ENCODE results near the gene MYO5B.
"Not testable (repeated sequence)": the region's sequence is repeated elsewhere in the genome, so short reads cannot be mapped to it uniquely, and the experiment has no call there.

Gene MYO5B

DNA sequence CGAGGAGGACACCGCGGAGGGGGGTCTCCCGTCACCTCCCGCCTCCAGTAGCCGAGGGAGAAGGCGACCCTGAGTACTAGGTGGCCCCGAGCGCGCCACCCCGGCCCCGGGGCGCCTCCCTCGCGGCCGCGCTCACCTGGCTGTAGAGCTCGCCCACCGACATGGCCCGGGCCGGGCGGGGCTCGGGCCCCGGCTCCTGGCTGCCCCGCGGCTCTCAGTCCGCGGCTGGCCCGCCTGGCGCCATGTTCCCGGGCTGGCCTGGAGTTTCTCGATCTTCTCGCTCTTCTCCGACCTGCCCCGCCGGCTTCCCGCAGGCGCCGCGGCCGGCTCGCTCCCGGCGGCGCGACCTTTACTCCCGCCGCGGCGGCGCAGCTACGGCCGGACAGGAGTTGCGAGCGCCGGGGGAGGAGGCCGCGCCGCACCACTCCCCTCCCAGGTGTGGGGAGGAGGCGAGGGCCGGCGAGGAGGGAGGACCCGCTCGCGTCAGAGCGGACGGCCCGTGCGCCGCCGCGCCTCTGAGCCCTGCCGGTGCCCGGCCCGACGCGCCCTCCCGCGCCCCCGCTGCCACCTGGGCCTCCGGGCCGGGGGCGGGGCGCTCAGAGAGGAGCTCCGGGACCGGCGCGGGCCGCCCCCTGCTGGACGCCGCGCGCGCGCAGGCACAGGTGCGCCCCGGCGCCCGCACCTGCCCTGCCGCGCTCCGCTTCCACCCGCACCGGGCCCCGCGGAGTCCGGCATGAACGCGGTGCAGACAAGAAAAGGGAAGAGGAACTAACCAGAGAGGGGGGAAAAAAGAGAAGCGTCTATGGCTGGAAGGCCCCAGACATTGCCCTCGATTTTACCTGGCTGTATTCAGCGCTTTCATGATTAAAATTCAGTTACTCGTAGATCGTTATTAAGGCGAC is at the start of gene MYO5B:
Gene MYO5B, minus strand, starts transcription at position 517 of the 902 bp plus-strand sequence. Its CDS starts 354 bp downstream, at position 163.
- H3K9me3 ChIP-seq, result no peaks in the 10 kb centered on the region
- peak; percentile 49 to 81 for DNase-seq (ENCODE audit: low spot score in 2 of 2)
- H3K36me3 ChIP-seq (replicated peaks), result no peaks in the 10 kb centered on the region
- 0 out of 2 replicates have a peak, but pooled peaks cover 2% of the 10 kb centered on the region for H3K27me3 ChIP-seq (ENCODE audit: low read depth)
- H3K4me1 ChIP-seq, result peaks cover 10% of the 10 kb centered on the region
- in situ Hi-C loops (cut with MboI; ENCODE audit: low sequenced_read_pairs), result loop anchor here (5.0 kb wide), 1 partner anchor 138 kb away; no protein-coding TSS in a partner anchor
- peak within 1 kb of the TSS; percentile 62 for H3K4me3 ChIP-seq

GRCh38 chr18:50241768-50242167 is 46.8 kb upstream of the MYO5B start:
- H3K4me3 ChIP-seq; DNase-seq (ENCODE audit: low spot score in 2 of 2): not testable (repeated sequence)

DNA sequence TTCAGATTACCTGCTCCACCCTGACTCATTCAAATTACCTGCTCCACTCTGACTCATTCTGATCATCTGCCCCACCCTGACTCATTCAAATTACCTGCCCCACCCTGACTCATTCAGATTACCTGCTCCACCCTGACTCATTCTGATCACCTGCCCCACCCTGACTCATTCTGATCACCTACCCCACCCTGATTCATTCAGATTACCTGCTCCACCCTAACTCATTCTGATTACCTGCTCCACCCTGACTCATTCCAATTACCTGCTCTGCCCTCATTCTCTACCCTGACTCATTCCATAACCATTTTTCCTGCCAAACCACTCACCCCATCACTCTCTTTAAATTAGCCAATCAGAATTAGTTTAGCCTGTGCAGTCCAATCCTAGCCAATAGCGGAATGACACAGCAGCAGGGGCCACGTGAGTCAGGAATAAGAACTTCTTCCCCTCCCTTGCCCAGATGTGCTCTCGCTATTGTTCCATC is 45.2 kb upstream of the MYO5B start:
- in situ Hi-C loops (cut with MboI; ENCODE audit: low sequenced_read_pairs), result no loop called here
- H3K9me3 ChIP-seq, result peaks cover 2% of the 10 kb centered on the region; the same call in 1 of the 2 replicates
- DNase-seq (ENCODE audit: low spot score in 2 of 2), result no peak
- H3K27me3 ChIP-seq (ENCODE audit: low read depth), result no peaks in the 10 kb centered on the region
- H3K4me3 ChIP-seq, result no peak overlapping the region
- no peaks in the 10 kb centered on the region for H3K4me1 ChIP-seq
- H3K36me3 ChIP-seq (replicated peaks), result no peaks in the 10 kb centered on the region

More at GRCh38 chr18:50241768-50242167, 46.8 kb upstream of the MYO5B start:
- H3K36me3 ChIP-seq (replicated peaks); in situ Hi-C loops (cut with MboI; ENCODE audit: low sequenced_read_pairs); H3K4me1 ChIP-seq; H3K27me3 ChIP-seq (ENCODE audit: low read depth); H3K9me3 ChIP-seq: not testable (repeated sequence)

GRCh38 chr18:50232419-50232818 is 37.5 kb upstream of the MYO5B start:
- Histone ChIP-seq H3K4me3 (no peak overlapping the region), H3K36me3 (replicated peaks) (no peaks in the 10 kb centered on the region), H3K27me3 (ENCODE audit: low read depth) (no peaks in the 10 kb centered on the region), H3K9me3 (no peaks in the 10 kb centered on the region; the same call in 1 of the 2 replicates), H3K4me1 (no peaks in the 10 kb centered on the region)
- in situ Hi-C loops (cut with MboI; ENCODE audit: low sequenced_read_pairs), result no loop called here
- DNase-seq (ENCODE audit: low spot score in 2 of 2), result no peak

DNA sequence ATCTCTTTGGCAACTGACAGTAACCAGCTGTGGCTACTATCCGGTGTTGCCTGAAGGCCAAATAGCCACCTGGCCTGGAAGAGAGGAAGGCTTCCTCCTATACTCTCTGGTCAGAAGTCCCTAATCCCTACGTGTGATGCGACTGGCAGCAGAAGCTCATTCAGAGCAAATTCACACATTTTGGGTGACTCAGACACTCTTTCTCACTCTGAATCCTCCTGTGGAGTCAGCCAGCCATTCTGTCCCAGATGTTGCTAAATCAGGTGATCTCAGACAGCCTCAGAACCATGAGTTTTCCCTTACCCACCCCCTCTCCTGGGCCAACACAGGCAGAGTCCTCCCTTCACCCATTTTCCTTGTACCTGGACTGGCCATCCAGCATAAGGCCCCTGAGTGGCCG is 36.7 kb upstream of the MYO5B start:
- Histone ChIP-seq H3K9me3 (no peaks in the 10 kb centered on the region; the same call in 1 of the 2 replicates), H3K36me3 (replicated peaks) (no peaks in the 10 kb centered on the region), H3K4me1 (no peaks in the 10 kb centered on the region), H3K27me3 (ENCODE audit: low read depth) (no peaks in the 10 kb centered on the region), H3K4me3 (no peak overlapping the region)
- in situ Hi-C loops (cut with MboI; ENCODE audit: low sequenced_read_pairs), result no loop called here
- no peak for DNase-seq (ENCODE audit: low spot score in 2 of 2)

- H3K4me1 ChIP-seq; H3K36me3 ChIP-seq (replicated peaks); DNase-seq (ENCODE audit: low spot score in 2 of 2); H3K4me3 ChIP-seq; in situ Hi-C loops (cut with MboI; ENCODE audit: low sequenced_read_pairs); H3K9me3 ChIP-seq: not testable (repeated sequence)
- peaks cover 13% of the 10 kb centered on the region for H3K27me3 ChIP-seq (ENCODE audit: low read depth)
These were observed 25.3 kb upstream of the MYO5B start for GRCh38 chr18:50220249-50220648.

- in situ Hi-C loops (cut with MboI; ENCODE audit: low sequenced_read_pairs), result loop anchor here (5.0 kb wide), 1 partner anchor 134 kb away; no protein-coding TSS in a partner anchor
- peak; percentile 22 to 35 for DNase-seq (ENCODE audit: low spot score in 2 of 2)
- H3K27me3 ChIP-seq (ENCODE audit: low read depth), result peaks cover 13% of the 10 kb centered on the region
- H3K4me3 ChIP-seq, result no peak overlapping the region
- no peaks in the 10 kb centered on the region for H3K36me3 ChIP-seq (replicated peaks)
- H3K9me3 ChIP-seq, result no peaks in the 10 kb centered on the region; the same call in 1 of the 2 replicates
- no peaks in the 10 kb centered on the region for H3K4me1 ChIP-seq
These were observed 23.7 kb upstream of the MYO5B start for GRCh38 chr18:50218432-50219197.

GRCh38 chr18:50209311-50209710 is 14.4 kb upstream of the MYO5B start:
- in situ Hi-C loops (cut with MboI; ENCODE audit: low sequenced_read_pairs), result loop anchor here (10.0 kb wide), 1 partner anchor 705 kb away; no protein-coding TSS in a partner anchor
- no peaks in the 10 kb centered on the region for H3K36me3 ChIP-seq (replicated peaks)
- no peak overlapping the region for H3K4me3 ChIP-seq
- no peak for DNase-seq (ENCODE audit: low spot score in 2 of 2)
- H3K9me3 ChIP-seq, result no peaks in the 10 kb centered on the region
- no peaks in the 10 kb centered on the region for H3K27me3 ChIP-seq (ENCODE audit: low read depth)
- H3K4me1 ChIP-seq, result no peaks in the 10 kb centered on the region

DNA sequence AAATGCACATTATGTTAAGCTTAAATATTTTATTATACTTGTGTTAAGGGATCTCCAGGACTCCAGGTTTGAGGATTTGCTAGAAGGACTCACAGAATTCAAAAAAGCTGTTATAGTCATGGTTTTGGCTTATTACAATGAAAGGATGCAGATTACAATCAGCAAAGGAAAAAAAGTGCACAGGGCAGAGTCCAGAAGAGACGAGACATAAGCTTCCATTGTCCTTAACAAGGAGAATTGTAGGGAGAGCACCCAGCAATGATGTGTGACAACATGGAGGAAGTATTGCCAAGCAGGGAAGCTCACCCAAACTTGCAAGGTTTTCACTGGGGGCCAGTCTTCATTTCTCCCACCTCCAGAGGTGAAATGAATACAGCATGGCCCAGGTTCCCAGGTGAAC is 12.8 kb upstream of the MYO5B start:
- Histone ChIP-seq H3K36me3 (replicated peaks) (no peaks in the 10 kb centered on the region), H3K9me3 (no peaks in the 10 kb centered on the region), H3K4me1 (no peaks in the 10 kb centered on the region), H3K27me3 (ENCODE audit: low read depth) (no peaks in the 10 kb centered on the region), H3K4me3 (no peak overlapping the region)
- no peak for DNase-seq (ENCODE audit: low spot score in 2 of 2)
- in situ Hi-C loops (cut with MboI; ENCODE audit: low sequenced_read_pairs), result loop anchor here (10.0 kb wide), 1 partner anchor 703 kb away; no protein-coding TSS in a partner anchor

DNA sequence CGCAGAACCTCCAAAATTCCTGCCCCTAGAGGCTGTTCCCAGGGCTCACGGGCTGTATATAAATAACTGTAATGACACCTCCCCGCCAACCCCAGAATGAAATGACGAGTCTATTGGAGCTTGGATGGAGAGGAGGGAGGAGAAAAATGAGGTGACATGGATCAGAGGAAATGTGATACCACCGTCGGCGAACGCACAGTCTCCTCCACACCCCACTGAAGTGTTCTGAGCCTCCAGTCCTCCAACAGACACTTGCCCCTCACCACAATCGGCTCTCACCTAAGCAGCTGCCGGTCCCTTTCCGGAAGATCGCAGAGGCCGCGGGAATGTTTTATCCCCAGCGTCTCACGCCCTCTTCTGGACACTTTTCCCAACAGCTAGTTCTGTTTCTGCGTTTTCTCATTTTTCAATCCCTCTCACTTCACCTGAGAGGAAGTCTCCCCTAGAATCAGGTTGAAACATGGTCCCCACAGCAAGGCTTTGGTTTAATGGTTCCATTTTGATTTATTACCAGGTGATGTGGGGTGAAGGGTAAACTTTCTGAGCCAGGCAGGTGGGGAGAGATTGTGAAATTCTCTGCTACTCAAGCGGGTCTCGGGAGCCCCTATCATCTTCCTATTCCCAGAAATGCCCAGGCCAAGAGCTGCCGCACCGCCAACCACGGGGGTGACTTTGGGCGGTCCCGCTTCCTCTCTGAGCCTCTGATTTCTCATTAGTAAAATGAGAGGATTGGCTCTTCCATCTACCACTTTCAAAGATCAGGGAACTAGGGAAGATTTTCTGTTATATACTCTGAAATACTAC is 9.1 kb upstream of the MYO5B start:
- DNase-seq (ENCODE audit: low spot score in 2 of 2), result peak; percentile 73 to 83
- no peaks in the 10 kb centered on the region for H3K36me3 ChIP-seq (replicated peaks)
- no peak overlapping the region for H3K4me3 ChIP-seq
- 0 out of 2 replicates have a peak, but pooled peaks cover 3% of the 10 kb centered on the region for H3K9me3 ChIP-seq
- H3K4me1 ChIP-seq, result no peaks in the 10 kb centered on the region
- in situ Hi-C loops (cut with MboI; ENCODE audit: low sequenced_read_pairs), result loop anchor here (10.0 kb wide), 1 partner anchor 699 kb away; no protein-coding TSS in a partner anchor
- no peaks in the 10 kb centered on the region for H3K27me3 ChIP-seq (ENCODE audit: low read depth)

GRCh38 chr18:50201476-50202018 is 6.6 kb upstream of the MYO5B start:
- Histone ChIP-seq H3K4me1 (no peaks in the 10 kb centered on the region), H3K36me3 (replicated peaks) (no peaks in the 10 kb centered on the region), H3K27me3 (ENCODE audit: low read depth) (no peaks in the 10 kb centered on the region), H3K4me3 (no peak overlapping the region), H3K9me3 (0 out of 2 replicates have a peak, but pooled peaks cover 3% of the 10 kb centered on the region)
- DNase-seq (ENCODE audit: low spot score in 2 of 2), result no peak
- in situ Hi-C loops (cut with MboI; ENCODE audit: low sequenced_read_pairs), result loop anchor here (10.0 kb wide), 1 partner anchor 697 kb away; no protein-coding TSS in a partner anchor

- H3K4me3 ChIP-seq, result no peak overlapping the region
- H3K36me3 ChIP-seq (replicated peaks), result no peaks in the 10 kb centered on the region
- in situ Hi-C loops (cut with MboI; ENCODE audit: low sequenced_read_pairs), result loop anchor here (5.0 to 10.0 kb wide), 2 partner anchors 143 to 695 kb away; no protein-coding TSS in a partner anchor
- peaks cover 3% of the 10 kb centered on the region for H3K4me1 ChIP-seq
- H3K9me3 ChIP-seq, result 0 out of 2 replicates have a peak, but pooled peaks cover 3% of the 10 kb centered on the region
- H3K27me3 ChIP-seq (ENCODE audit: low read depth), result 0 out of 2 replicates have a peak, but pooled peaks cover 2% of the 10 kb centered on the region
- DNase-seq (ENCODE audit: low spot score in 2 of 2), result no peak
These were observed 5.0 kb upstream of the MYO5B start for GRCh38 chr18:50199921-50200320.

Measured in HAP-1 (cell line).